ENCODE measurements around the gene PON2. TPM values are rescaled to one million over a fixed set of nuclear protein-coding genes. Genes with fewer than 3 reads are reported as not detected.

Gene PON2
- total RNA-seq, 4 donors from 2014 or later, result 76.7 to 96.9 (median 94.2) TPM

DNA sequence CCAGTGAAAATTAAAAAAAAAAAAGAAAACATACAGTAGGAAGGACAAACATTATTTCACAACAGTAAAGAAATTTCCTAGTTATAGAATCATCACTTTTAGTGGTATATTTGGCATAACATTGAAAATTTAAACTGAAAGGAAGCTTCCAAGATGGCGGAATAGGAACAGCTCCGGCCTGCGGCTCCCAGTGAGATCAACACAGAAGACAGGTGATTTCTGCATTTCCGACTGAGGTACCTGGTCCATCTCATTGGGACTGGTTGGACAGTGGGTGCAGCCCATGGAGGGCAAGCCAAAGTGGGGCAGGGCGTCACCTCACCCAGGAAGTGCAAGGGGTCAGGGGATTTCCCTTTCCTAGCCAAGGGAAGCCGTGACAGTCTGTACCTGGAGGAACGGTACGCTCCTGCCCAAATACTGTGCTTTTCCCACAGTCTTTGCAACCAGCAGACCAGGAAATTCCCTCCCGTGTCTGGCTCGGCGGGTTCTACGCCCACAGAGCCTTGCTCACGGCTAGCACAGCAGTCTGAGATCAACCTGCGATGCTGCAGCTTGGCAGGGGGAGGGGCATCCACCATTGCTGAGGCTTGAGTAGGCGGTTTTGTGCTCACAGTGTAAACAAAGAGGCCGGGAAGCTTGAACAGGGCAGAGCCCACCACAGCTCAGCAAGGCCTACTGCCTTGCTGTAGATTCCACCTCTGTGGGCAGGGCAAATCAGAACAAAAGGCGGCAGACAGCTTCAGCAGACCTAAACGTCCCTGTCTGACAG lies 58.0 kb downstream of the PON2 start:
- Histone ChIP-seq H3K4me3 (replicated peaks in 1 of 3) (no peak overlapping the region), H3K4me1 (no peaks in the 10 kb centered on the region), H3K36me3 (no peaks in the 10 kb centered on the region), H3K27ac (no peak overlapping the region), H3K9me3 (no peaks in the 10 kb centered on the region), H3K27me3 (no peaks in the 10 kb centered on the region)
- no peak for DNase-seq
- 87 to 88% methylated on average over 15 to 18 of the region's 18 CpGs for WGBS, 2 donors
- intact Hi-C loops (cut with DNase I), result no loop called here
- TF ChIP-seq POLR2A (IDR thresholded peaks at IDR 0.05) (no peak), CTCF (IDR thresholded peaks at IDR 0.05) (no peak)

DNA sequence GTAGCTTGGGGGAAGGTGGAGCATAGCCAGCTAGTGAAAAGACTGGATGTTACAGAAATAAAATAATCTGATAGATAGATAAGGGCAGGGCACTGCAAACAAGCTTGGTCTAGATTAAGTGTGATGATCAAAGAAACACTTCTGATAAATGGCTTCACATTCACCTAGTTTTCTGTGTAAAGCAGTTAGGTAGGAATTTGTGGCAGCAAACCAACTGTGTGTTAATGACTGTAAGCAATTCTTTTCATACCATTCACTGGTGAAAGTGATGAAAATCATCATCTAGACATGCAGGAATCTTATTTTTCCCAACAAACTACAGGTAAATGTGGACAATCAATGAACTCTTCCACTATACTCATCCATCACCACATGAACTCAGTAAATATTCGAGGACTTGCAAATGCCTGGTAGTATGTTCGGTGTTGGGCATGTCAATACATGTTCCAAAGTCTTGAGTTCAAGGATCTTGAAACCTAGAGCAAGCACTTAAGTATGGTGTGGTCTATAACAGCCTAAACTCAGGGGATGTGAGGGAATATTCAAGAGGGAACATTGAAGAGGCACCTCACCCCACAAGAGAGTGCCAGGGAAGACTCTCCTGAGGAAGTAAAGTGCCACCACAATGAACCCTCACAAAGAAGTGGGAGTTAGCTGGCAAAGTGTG lies 59.1 kb downstream of the PON2 start:
- no peak for DNase-seq
- Histone ChIP-seq H3K27me3 (no peaks in the 10 kb centered on the region), H3K36me3 (no peaks in the 10 kb centered on the region), H3K27ac (no peak overlapping the region), H3K4me3 (replicated peaks in 1 of 3) (no peak overlapping the region), H3K4me1 (no peaks in the 10 kb centered on the region), H3K9me3 (no peaks in the 10 kb centered on the region)
- intact Hi-C loops (cut with DNase I), result no loop called here
- TF ChIP-seq POLR2A (IDR thresholded peaks at IDR 0.05), result no peak
- TF ChIP-seq CTCF (IDR thresholded peaks at IDR 0.05), result no peak
- 95 to 98% methylated on average over 2 of the region's 2 CpGs for WGBS, 2 donors

- Histone ChIP-seq H3K27me3 (no peaks in the 10 kb centered on the region), H3K36me3 (no peaks in the 10 kb centered on the region), H3K27ac (no peak overlapping the region), H3K9me3 (no peaks in the 10 kb centered on the region), H3K4me1 (no peaks in the 10 kb centered on the region), H3K4me3 (replicated peaks in 1 of 3) (no peak overlapping the region)
- no peak for DNase-seq
- intact Hi-C loops (cut with DNase I), result no loop called here
- no peak for TF ChIP-seq POLR2A (IDR thresholded peaks at IDR 0.05)
- no peak for TF ChIP-seq CTCF (IDR thresholded peaks at IDR 0.05)
- WGBS, 2 donors, result 85 to 94% methylated on average over 4 of the region's 4 CpGs
Observed at GRCh38 chr7:95373323-95373722, 61.5 kb downstream of the PON2 start.

GRCh38 chr7:95368235-95368634 lies 66.6 kb downstream of the PON2 start:
- H3K4me1 ChIP-seq, result no peaks in the 10 kb centered on the region
- no peaks in the 10 kb centered on the region for H3K27me3 ChIP-seq
- no peaks in the 10 kb centered on the region for H3K9me3 ChIP-seq
- no peak for DNase-seq
- 86 to 90% methylated on average over 3 of the region's 3 CpGs for WGBS, 2 donors
- H3K4me3 ChIP-seq (replicated peaks in 1 of 3), result no peak overlapping the region
- TF ChIP-seq POLR2A (IDR thresholded peaks at IDR 0.05) (no peak), CTCF (IDR thresholded peaks at IDR 0.05) (no peak)
- no peak overlapping the region for H3K27ac ChIP-seq
- intact Hi-C loops (cut with DNase I), result no loop called here
- H3K36me3 ChIP-seq, result no peaks in the 10 kb centered on the region

DNA sequence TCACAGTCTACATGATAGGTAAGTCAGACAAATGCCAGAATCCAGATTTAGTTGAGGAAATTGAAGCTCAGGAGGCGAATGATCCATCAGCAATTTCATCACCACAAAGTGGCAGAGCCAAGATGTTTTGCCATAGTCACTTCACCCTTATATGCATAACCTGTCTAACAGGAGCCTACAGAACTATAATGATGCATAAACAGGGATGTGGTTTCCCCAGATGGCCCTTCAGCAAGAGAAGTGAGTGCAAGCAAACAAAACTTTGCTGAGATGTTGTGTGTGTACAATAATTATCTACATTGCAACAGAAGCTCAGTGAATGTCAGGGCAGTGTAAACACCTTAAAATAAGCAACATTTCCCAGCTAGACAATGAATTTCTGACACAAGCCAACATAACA lies 67.2 kb downstream of the PON2 start:
- intact Hi-C loops (cut with DNase I), result no loop called here
- no peak for DNase-seq
- 83 to 85% methylated on average over 1 of the region's 1 CpG for WGBS, 2 donors
- H3K4me1 ChIP-seq, result no peaks in the 10 kb centered on the region
- H3K27ac ChIP-seq, result no peak overlapping the region
- H3K36me3 ChIP-seq, result no peaks in the 10 kb centered on the region
- TF ChIP-seq CTCF (IDR thresholded peaks at IDR 0.05), result no peak
- no peak for TF ChIP-seq POLR2A (IDR thresholded peaks at IDR 0.05)
- no peak overlapping the region for H3K4me3 ChIP-seq (replicated peaks in 1 of 3)
- H3K27me3 ChIP-seq, result no peaks in the 10 kb centered on the region
- H3K9me3 ChIP-seq, result no peaks in the 10 kb centered on the region
